HG03135 (cell line): ENCODE data around the gene GALNTL6.
"Not testable (repeated sequence)": the region's sequence is repeated elsewhere in the genome, so short reads cannot be mapped to it uniquely, and the experiment has no call there.

Experiments used
- ATAC-seq: cut with Tn5 transposase; IDR thresholded peaks from one replicate; pipeline ENCODE4 v1.9.1; 2021; ENCODE audit warnings: mild to moderate bottlenecking, moderate library complexity; ENCODE audit not compliant: unreplicated experiment

Gene GALNTL6

DNA sequence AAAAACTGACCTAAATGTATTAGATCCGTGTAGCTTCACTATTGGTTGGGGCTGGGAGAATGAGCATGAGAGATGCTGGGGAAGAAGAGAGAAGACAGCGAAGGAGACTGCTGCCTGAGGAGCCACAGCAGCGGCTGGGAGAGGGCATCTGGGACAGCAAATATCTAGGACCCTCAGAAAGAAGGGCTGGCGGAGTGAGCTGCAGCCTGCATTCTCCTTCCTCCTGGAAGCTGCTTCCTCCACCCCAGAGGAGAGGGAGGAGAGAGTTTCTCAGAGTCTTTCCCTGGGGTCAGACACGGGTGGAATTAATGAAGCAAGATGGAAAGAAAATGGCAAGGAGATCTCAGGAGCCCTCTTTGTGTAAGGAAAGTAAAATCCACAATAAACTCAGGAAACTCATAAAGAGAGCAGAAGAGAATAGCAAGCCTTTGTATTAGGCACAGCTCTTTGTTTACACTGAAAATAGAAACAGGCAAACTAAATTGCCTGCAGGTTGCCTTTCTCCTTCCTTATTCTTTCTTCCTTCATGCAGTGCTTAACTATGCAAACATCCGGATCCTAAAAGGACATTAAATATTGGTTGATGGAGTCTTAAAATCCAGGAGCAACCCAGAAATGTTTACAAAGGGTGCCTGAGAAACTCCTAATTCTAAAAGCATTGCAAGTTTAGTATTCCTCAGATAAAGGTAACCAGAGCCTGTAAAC lies 1225.1 kb downstream of the GALNTL6 start:
- ATAC-seq: no peak

DNA sequence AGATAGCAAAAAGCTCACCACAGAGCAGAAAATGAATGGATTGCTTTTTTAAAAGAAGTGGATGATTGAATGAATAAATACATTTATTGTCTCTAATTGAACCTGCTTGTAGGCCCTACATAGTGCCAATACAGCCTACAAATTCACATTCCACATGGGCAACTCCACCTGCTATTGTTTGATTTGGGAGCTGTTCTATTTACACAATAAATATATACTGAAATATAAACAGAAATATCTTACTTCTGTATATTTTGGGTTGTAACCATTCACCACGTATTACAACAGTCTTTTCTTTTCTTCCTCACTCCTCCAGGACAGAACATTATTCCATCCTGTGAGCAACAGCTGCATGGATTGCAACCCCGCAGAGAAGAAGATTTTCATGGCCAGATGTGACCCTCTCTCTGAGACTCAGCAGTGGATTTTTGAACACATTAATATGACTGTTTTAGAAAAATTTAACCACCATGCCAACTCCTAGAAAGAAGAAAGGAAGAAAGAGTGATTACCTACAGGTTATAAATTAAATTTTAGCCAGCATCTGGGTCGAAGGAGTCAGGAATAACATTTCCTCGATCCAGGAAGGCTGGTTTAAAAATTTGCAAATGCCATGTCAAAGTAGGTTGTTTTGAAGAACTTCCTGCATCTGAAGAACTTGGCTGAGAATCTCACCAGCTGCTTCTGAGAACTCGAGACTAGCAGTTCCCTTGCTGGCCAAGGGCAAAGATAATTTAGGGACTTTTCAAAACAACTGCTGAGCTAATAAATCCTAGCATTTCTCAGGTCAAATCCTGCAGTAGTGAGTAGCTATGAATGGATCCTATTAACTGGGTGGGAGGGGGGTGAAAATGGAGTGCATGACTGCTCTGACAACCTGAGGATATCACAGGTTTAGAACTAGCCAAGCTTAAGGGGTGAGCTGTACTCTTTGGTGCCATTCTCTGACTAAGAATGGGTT lies 1226.7 kb downstream of the GALNTL6 start:
- ATAC-seq: no peak

GRCh38 chr4:173041482-173041881 lies 1228.3 kb downstream of the GALNTL6 start:
- ATAC-seq: no peak

DNA sequence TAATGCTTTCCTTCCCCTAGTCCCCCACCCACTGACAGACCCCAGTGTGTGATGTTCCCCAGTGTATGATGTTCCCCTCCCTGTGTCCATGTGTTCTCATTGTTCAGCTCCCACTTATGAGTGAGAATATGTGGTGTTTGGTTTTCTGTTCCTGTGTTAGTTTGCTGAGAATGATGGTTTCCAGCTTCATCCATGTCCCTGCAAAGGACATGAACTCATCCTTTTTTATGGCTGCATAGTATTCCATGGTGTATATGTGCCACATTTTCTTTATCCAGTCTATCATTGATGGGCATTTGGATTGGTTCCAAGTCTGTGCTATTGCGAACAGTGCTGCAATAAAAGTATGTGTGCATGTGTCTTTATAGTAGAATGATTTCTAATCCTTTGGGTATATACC lies 1228.9 kb downstream of the GALNTL6 start:
- not testable (repeated sequence) for ATAC-seq

- ATAC-seq: no peak
Observed at GRCh38 chr4:173044340-173044739, 1231.1 kb downstream of the GALNTL6 start.

- no peak for ATAC-seq
Observed at GRCh38 chr4:173045571-173045970, 1232.4 kb downstream of the GALNTL6 start.

GRCh38 chr4:173046144-173046543 lies 1232.9 kb downstream of the GALNTL6 start:
- ATAC-seq: no peak

- no peak for ATAC-seq
Observed at GRCh38 chr4:173046818-173047217, 1233.6 kb downstream of the GALNTL6 start.

DNA sequence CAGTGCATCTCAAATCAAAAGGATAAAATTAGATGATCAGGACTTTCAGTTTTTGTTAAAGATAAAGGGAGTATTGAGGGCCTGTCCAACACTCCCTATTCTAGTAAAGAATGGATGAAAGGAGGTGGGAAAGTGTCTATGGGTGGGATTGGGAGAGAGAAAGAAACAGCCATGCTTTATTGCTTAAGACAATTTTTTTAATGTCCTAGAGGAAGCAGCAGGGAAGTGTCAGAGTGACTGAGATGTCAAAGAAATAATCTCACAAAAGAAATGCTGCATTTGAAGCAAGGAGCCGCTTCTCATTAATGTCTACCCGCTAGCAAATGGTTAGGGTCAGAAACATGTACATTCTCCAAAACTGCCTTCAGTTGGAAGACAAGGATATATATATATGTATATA lies 1238.0 kb downstream of the GALNTL6 start:
- ATAC-seq: no peak

GRCh38 chr4:173051716-173052115 lies 1238.5 kb downstream of the GALNTL6 start:
- ATAC-seq: no peak

GRCh38 chr4:173052439-173052838 lies 1239.2 kb downstream of the GALNTL6 start:
- no peak for ATAC-seq

DNA sequence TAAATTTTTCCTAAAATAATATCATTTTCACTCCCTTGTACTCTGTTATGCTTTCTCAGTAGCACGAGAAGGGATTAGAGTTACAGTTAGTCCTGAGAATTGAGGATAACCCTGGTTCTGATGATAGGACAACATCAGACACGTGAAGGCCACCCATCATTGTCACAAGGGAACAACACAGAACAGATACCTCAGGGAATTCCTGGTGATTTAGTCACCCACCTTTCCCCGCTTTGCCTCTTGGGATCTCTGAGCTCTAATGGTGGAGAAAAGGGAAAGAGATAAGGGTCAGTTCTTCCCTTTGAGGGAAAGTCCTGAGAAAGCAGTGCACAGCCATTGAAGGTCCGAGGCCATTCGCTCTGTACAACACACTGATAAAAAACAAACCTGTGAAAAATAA lies 1243.1 kb downstream of the GALNTL6 start:
- no peak for ATAC-seq

DNA sequence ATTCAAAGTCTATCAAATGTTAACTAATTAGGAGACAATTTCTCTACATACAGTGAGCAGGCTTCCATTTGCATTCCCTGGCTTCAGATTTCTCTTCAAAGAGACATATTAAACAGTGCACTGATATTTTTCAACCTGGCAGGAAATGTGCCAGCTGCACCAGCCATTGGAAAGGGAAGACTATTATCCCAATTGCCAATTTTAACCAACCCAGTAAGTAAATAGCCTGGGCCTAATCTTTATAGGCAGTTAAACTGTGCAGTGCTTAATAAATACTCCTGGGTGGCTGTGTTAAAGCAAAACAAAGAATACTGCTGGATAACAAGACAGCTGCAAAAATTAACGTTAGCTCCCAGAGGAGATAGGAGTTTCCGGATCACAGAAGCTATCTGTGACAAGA lies 1243.5 kb downstream of the GALNTL6 start:
- ATAC-seq: no peak

GRCh38 chr4:173057442-173057841 lies 1244.2 kb downstream of the GALNTL6 start:
- ATAC-seq: no peak

DNA sequence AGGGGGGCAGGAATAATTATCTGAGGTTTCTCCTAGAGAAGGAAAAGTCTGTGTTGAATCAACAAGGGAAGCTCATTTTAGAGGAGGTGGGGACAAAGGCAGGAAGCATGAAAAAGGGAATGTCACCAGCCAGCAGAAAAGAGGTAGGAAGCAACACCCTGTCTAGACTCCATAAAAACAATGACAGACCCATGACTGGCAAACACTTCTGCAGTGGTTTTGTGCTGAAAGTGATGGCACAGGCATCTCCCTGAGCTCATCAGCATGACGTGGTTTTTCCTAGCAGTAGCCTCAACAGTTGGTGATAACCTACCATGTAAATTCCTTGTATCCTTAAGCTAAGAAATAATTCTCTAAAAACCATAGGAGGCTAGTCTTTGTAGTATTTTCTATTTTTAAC lies 1244.7 kb downstream of the GALNTL6 start:
- ATAC-seq: no peak

- ATAC-seq: no peak
Observed at GRCh38 chr4:173061160-173061559, 1248.0 kb downstream of the GALNTL6 start.

DNA sequence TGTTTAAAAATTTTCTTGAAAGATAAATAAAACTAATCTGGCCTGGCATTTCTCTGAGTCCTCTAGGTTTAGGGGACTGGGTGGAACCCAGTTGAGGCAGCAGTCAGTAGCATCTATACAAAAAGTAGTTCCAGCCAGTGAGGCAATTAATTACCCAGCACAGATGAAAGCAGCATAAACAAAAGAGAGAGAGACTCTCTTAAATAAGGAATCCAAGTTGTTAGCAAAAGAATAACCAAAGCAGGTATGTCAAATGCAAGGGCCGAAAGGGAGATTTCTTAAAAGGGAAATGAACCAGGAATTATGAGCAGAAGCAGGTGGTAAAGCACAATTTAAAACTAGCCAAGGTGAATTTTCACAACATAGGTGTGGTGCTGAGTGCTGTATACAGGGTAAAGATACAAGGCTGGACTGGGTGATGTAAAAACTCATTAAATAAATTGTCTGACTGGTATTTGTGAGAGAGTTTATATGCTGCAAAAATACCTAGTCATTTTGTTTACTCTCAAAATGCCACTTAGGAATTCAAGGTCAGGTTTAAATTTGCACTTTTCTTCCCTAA lies 1260.8 kb downstream of the GALNTL6 start:
- ATAC-seq: no peak

GRCh38 chr4:173074501-173074946 lies 1261.3 kb downstream of the GALNTL6 start:
- ATAC-seq: no peak

GRCh38 chr4:173076903-173077634 lies 1263.9 kb downstream of the GALNTL6 start:
- ATAC-seq: no peak

DNA sequence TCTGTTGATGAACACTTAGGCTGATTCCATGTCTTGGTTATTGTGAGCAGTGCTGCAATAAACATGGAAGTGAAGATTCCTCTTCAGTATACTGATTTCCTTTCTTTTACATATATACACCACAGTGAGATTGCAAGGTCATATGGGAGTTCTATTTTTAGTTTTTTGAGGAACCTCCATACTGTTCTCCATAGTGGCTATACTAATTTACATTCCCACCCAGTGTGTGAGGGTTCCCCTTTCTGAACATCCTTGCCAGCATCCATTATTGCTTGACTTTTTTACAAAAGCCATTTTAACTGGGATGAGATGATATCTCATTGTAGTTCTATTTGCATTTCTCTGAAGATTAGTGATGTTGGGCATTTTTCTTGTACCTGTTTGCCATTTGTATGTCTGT lies 1274.9 kb downstream of the GALNTL6 start:
- ATAC-seq: no peak
